H1 (cell line): ENCODE data around the gene TBCB. TPM values are rescaled to one million over a fixed set of nuclear protein-coding genes. Genes with fewer than 3 reads are reported as not detected.

Experiments
- HDAC6 ChIP-seq: IDR thresholded peaks from one replicate; pipeline ENCODE4 v1.7.1; 2012; ENCODE audit warnings: low read depth, mild to moderate bottlenecking, inconsistent platforms, low read length, moderate library complexity
- KDM4A ChIP-seq: IDR thresholded peaks from one replicate; pipeline ENCODE4 v1.7.1; 2012; ENCODE audit warnings: low read depth, mild to moderate bottlenecking, moderate library complexity, low read length, inconsistent platforms; ENCODE audit not compliant: severe bottlenecking
- NANOG ChIP-seq: IDR thresholded peaks from 2 replicates; pipeline ENCODE4 v1.6.1; 2011; ENCODE audit warnings: low read length, low read depth, mild to moderate bottlenecking, inconsistent platforms; ENCODE audit not compliant: insufficient read depth, poor library complexity, severe bottlenecking
- NRF1 ChIP-seq: IDR thresholded peaks from 2 replicates; pipeline ENCODE4 v1.6.1; 2011; ENCODE audit warnings: mild to moderate bottlenecking, low read depth, low read length, improper control_type of control experiment
- POLR2AphosphoS5 ChIP-seq: IDR thresholded peaks from 2 replicates; pipeline ENCODE4 v1.6.1; 2011; ENCODE audit warnings: low read depth, low read length
- SIN3A ChIP-seq, 2 experiments: IDR thresholded peaks in 1 of 2; conservative IDR thresholded peaks in 1 of 2; 2 replicates each; pipeline ENCODE4 v1.6.1; 2011 to 2012; ENCODE audit warnings: low read length in 2 of 2, improper control_type of control experiment in 1 of 2, low read depth in 1 of 2, mild to moderate bottlenecking in 1 of 2
- SP4 ChIP-seq: IDR thresholded peaks from 2 replicates; pipeline ENCODE4 v1.6.1; 2012; ENCODE audit warnings: low read length, inconsistent platforms
- polyA plus RNA-seq, 7 experiments: library from polyadenylated mRNA; depleted of rRNA in 3 of 7; stranded (reverse) in 5 of 7; unstranded in 2 of 7; fragments of >200 nt in 5 of 7; fragments of 200-250 nt in 2 of 7; gene quantifications; 1 replicate in 5 of 7; 2 replicates in 1 of 7; 4 replicates in 1 of 7; pipeline versions ENCODE4 v1.2.1 to v1.2.3, GENCODE V29; 2011 to 2013; ENCODE audit warnings: missing spikeins in 2 of 7, mixed read lengths in 2 of 7
- total RNA-seq: library from RNA; stranded (reverse); fragmentation: NEBNext Ultra II Directional; extraction: Animal tissue kit (Norgen Biotek cat#: 25700); gene quantifications from 2 replicates; pipeline ENCODE4 v1.2.1, GENCODE V29; 2021

The TBCB gene
- total and polyA plus RNA-seq, 2 of the 8 experiments (the other 6 are each of a cell fraction or from before 2014, with no cell fraction given): 153 to 286 TPM

DNA sequence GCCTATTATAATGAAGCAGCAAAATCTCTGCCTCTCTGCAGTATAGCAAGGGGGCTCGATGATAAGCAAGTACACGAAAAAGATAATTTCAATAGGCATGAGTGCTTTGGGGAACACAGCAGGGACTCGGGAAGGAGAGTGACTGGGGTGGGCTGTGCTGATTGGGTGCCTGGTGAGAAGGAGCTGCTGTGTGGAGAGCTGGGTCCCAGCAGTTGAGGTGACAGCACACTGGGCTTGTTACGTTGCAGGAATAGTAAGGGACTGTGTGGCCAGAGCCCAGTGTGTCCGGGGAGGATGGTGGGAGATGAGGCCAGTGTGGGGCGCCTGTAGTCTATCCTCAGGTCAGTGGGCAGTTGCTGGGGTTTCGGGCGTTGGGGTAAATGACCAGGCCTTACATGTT, 43.2 kb upstream of the TBCB start (continued):
- TF ChIP-seq SIN3A (conservative IDR thresholded peaks at IDR 0.05 in 1 of 2, IDR thresholded peaks at IDR 0.05 in 1 of 2; ENCODE audit: low read depth in 1 of 2, low read length in 2 of 2) (no peak), KDM4A (no peak), SP4 (no peak), HDAC6 (no peak), NRF1 (no peak), NANOG (no peak), POLR2AphosphoS5 (no peak)
- TF ChIP-seq, all 59 proteins: peak for 0
